HG03432 (cell line): ENCODE data around the gene WNT2B.
A peak's percentile ranks its signal among the peaks of the same experiment; 100 is the strongest.
"Not testable (repeated sequence)": the region's sequence is repeated elsewhere in the genome, so short reads cannot be mapped to it uniquely, and the experiment has no call there.

ENCODE experiments used
- ATAC-seq: cut with Tn5 transposase; IDR thresholded peaks from one replicate; pipeline ENCODE4 v1.9.1; 2021; ENCODE audit warnings: mild to moderate bottlenecking, moderate library complexity; ENCODE audit not compliant: unreplicated experiment

Gene WNT2B

GRCh38 chr1:112508278-112509004, at the start of gene WNT2B:
Gene WNT2B, plus strand, starts transcription at chr1:112508965. Its CDS starts 298 bp downstream, at chr1:112509263.
- ATAC-seq: peak; percentile 62

GRCh38 chr1:112460615-112461014, 48.1 kb upstream of the WNT2B start:
- no peak for ATAC-seq

- no peak for ATAC-seq
Observed at GRCh38 chr1:112461200-112461871, 47.4 kb upstream of the WNT2B start.

- ATAC-seq: no peak
Observed at GRCh38 chr1:112462953-112463279, 45.8 kb upstream of the WNT2B start.

- ATAC-seq: no peak
Observed at GRCh38 chr1:112464501-112464900, 44.3 kb upstream of the WNT2B start.

GRCh38 chr1:112465122-112465521, 43.6 kb upstream of the WNT2B start:
- no peak for ATAC-seq

GRCh38 chr1:112466078-112466660, 42.6 kb upstream of the WNT2B start:
- ATAC-seq: peak; percentile 89

- not testable (repeated sequence) for ATAC-seq
Observed at GRCh38 chr1:112470324-112470723, 38.4 kb upstream of the WNT2B start.

- ATAC-seq: no peak
Observed at GRCh38 chr1:112470966-112471365, 37.8 kb upstream of the WNT2B start.

- ATAC-seq: no peak
Observed at GRCh38 chr1:112472142-112472541, 36.6 kb upstream of the WNT2B start.

GRCh38 chr1:112477550-112477949, 31.2 kb upstream of the WNT2B start:
- ATAC-seq: no peak

GRCh38 chr1:112478314-112478713, 30.5 kb upstream of the WNT2B start:
- no peak for ATAC-seq

GRCh38 chr1:112486063-112486462, 22.7 kb upstream of the WNT2B start:
- ATAC-seq: not testable (repeated sequence)

- ATAC-seq: not testable (repeated sequence)
Observed at GRCh38 chr1:112487686-112488085, 21.1 kb upstream of the WNT2B start.

GRCh38 chr1:112488141-112488540, 20.6 kb upstream of the WNT2B start:
- no peak for ATAC-seq

GRCh38 chr1:112492076-112492475, 16.7 kb upstream of the WNT2B start:
- ATAC-seq: no peak

- no peak for ATAC-seq
Observed at GRCh38 chr1:112493351-112493750, 15.4 kb upstream of the WNT2B start.

GRCh38 chr1:112496290-112496689, 12.5 kb upstream of the WNT2B start:
- ATAC-seq: no peak

- ATAC-seq: no peak
Observed at GRCh38 chr1:112501810-112502641, 6.7 kb upstream of the WNT2B start.

- ATAC-seq: no peak
Observed at GRCh38 chr1:112502826-112503225, 5.9 kb upstream of the WNT2B start.

GRCh38 chr1:112504001-112504660, 4.6 kb upstream of the WNT2B start:
- ATAC-seq: no peak
